Measurements from ENCODE around the gene HIRA.
"Not testable (repeated sequence)": the region's sequence is repeated elsewhere in the genome, so short reads cannot be mapped to it uniquely, and the experiment has no call there.

The HIRA gene

DNA sequence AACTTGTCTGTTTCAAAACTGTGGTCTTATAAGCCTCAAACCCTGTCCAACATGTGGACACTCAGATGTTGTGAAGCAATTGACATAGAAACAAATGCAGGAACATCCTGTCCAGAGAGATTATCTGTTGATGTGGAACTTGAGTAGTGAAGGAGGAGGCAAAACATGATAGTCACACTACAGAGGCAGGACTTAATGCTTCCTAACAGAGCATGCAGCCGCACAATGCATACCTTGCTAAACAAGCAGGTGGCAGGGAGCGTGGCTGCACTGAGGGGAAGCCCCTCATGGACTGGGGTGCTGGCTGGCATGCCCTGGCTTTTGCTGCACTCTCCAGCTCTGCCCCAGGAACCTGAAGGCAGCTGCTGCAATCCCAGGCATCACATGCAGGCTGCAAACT, 10.6 kb upstream of the HIRA start:
- peaks cover 71% of the 10 kb centered on the region for H3K79me2 ChIP-seq (ENCODE audit: low read length)

DNA sequence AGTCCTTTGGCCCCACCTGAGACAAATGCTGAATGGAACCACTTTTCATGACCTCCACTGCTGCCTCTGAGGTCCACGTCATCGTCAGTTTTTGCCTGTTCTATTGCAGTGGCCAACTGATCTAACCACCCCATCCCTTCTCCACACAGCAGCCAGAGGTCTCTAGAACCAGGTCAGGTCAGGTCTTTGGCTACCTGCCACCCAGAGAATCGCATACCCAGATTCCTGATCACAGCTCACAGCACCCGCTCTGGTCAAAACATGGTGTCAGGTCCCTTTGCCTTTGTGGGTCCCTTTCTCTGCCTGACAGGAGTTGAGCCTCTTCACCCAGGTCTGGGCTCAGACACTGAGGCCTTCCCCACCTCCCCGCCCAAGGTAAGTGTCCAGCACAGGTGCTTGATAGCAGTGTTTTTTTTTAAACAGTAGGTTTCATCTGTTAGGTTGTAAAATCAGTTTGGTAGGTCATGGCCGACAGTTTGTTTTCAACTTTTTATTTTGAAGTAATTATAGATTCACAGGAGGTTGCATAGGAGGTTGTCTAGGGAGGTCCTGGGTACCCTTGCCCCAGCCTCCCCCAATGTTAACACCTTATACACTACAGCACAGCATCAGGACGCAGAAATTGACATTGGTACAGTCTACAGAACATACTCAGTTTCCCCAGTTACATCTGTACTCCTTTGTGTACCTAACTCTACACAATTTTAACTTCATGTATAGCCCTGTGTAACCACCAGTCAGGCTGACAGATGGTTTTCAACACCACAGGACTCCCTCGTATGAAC, 9.1 kb upstream of the HIRA start:
- Histone ChIP-seq H4K20me1 (ENCODE audit: insufficient read depth, low read length) (no peaks in the 10 kb centered on the region), H3K9me3 (replicated peaks; ENCODE audit: insufficient read depth, low read length) (no peaks in the 10 kb centered on the region), H3K27ac (ENCODE audit: low read length) (no peak overlapping the region), H3K4me1 (ENCODE audit: low read length) (no peaks in the 10 kb centered on the region), H3K4me2 (ENCODE audit: low read depth, low read length) (no peak overlapping the region), H3K79me2 (ENCODE audit: low read length) (peaks cover 56% of the 10 kb centered on the region), H3K27me3 (replicated peaks; ENCODE audit: insufficient read depth, low read length) (no peaks in the 10 kb centered on the region), H3K4me3 (ENCODE audit: low read length) (no peak overlapping the region), H3K9ac (ENCODE audit: low read length) (no peak overlapping the region), H3F3A (ENCODE audit: insufficient read depth, low read length) (no peaks in the 10 kb centered on the region), H2AFZ (ENCODE audit: low read length) (no peak overlapping the region), H3K36me3 (replicated peaks; ENCODE audit: insufficient read depth, low read length) (no peaks in the 10 kb centered on the region), H3K9me2 (replicated peaks; ENCODE audit: insufficient read depth, low read length) (no peaks in the 10 kb centered on the region)
- DNase-seq, result no peak
- TF ChIP-seq EZH2 (optimal IDR thresholded peaks at IDR 0.05; ENCODE audit: low read depth, low read length) (no peak), EZH2phosphoT487 (IDR thresholded peaks at IDR 0.05; ENCODE audit: low read length) (no peak)
- TF ChIP-seq, protein P1, sequence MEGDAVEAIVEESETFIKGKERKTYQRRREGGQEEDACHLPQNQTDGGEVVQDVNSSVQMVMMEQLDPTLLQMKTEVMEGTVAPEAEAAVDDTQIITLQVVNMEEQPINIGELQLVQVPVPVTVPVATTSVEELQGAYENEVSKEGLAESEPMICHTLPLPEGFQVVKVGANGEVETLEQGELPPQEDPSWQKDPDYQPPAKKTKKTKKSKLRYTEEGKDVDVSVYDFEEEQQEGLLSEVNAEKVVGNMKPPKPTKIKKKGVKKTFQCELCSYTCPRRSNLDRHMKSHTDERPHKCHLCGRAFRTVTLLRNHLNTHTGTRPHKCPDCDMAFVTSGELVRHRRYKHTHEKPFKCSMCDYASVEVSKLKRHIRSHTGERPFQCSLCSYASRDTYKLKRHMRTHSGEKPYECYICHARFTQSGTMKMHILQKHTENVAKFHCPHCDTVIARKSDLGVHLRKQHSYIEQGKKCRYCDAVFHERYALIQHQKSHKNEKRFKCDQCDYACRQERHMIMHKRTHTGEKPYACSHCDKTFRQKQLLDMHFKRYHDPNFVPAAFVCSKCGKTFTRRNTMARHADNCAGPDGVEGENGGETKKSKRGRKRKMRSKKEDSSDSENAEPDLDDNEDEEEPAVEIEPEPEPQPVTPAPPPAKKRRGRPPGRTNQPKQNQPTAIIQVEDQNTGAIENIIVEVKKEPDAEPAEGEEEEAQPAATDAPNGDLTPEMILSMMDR (IDR thresholded peaks at IDR 0.05; ENCODE audit: low read length), result no peak

More for the DNA sequence above, 10.6 kb upstream of the HIRA start:
- no peaks in the 10 kb centered on the region for H3K9me3 ChIP-seq (replicated peaks; ENCODE audit: insufficient read depth, low read length)
- no peak for DNase-seq
- H3K4me2 ChIP-seq (ENCODE audit: low read depth, low read length), result no peak overlapping the region
- no peak overlapping the region for H3K27ac ChIP-seq (ENCODE audit: low read length)
- 0 out of 2 replicates have a peak, but pooled peaks cover 4% of the 10 kb centered on the region for H3F3A ChIP-seq (ENCODE audit: insufficient read depth, low read length)
- no peaks in the 10 kb centered on the region for H3K27me3 ChIP-seq (replicated peaks; ENCODE audit: insufficient read depth, low read length)
- no peak overlapping the region for H3K9ac ChIP-seq (ENCODE audit: low read length)
- no peak overlapping the region for H2AFZ ChIP-seq (ENCODE audit: low read length)
- H4K20me1 ChIP-seq (ENCODE audit: insufficient read depth, low read length), result no peaks in the 10 kb centered on the region
- peaks cover 5% of the 10 kb centered on the region for H3K4me1 ChIP-seq (ENCODE audit: low read length)
- no peak overlapping the region for H3K4me3 ChIP-seq (ENCODE audit: low read length)
- H3K9me2 ChIP-seq (replicated peaks; ENCODE audit: insufficient read depth, low read length), result no peaks in the 10 kb centered on the region
- TF ChIP-seq EZH2phosphoT487 (IDR thresholded peaks at IDR 0.05; ENCODE audit: low read length), result no peak
- TF ChIP-seq EZH2 (optimal IDR thresholded peaks at IDR 0.05; ENCODE audit: low read depth, low read length), result no peak
- TF ChIP-seq, protein P1 (IDR thresholded peaks at IDR 0.05; ENCODE audit: low read length), result no peak
- no peaks in the 10 kb centered on the region for H3K36me3 ChIP-seq (replicated peaks; ENCODE audit: insufficient read depth, low read length)

DNA sequence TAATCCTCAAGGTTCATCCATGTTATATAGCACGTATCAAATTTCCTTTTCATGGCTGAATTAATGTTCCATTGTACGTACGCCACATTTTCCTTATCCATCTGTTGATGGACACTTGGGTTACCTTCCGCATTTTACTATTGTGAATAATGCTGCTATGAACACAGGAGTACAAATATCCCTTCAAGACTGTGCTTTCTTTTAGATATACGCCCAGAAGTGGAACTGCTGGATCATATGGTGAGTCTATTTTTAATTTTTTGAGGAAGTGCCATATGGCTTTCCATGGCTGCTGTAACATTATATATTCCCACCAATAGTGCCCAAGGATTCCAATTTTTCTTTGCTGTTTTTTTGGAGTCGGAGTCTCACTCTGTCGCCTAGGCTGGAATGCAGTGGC, 6.8 kb upstream of the HIRA start:
- H3K36me3 ChIP-seq (replicated peaks; ENCODE audit: insufficient read depth, low read length), result no peaks in the 10 kb centered on the region
- no peak overlapping the region for H2AFZ ChIP-seq (ENCODE audit: low read length)
- H3K4me3 ChIP-seq (ENCODE audit: low read length), result no peak overlapping the region
- no peak overlapping the region for H3K4me2 ChIP-seq (ENCODE audit: low read depth, low read length)
- H3K9ac ChIP-seq (ENCODE audit: low read length), result no peak overlapping the region
- H3K9me3 ChIP-seq (replicated peaks; ENCODE audit: insufficient read depth, low read length), result no peaks in the 10 kb centered on the region
- no peaks in the 10 kb centered on the region for H3F3A ChIP-seq (ENCODE audit: insufficient read depth, low read length)
- no peaks in the 10 kb centered on the region for H3K9me2 ChIP-seq (replicated peaks; ENCODE audit: insufficient read depth, low read length)
- no peaks in the 10 kb centered on the region for H3K27me3 ChIP-seq (replicated peaks; ENCODE audit: insufficient read depth, low read length)
- no peak for DNase-seq
- H3K4me1 ChIP-seq (ENCODE audit: low read length), result 0 out of 2 replicates have a peak, but pooled peaks cover 3% of the 10 kb centered on the region
- no peak for TF ChIP-seq EZH2 (optimal IDR thresholded peaks at IDR 0.05; ENCODE audit: low read depth, low read length)
- TF ChIP-seq, protein P1 (IDR thresholded peaks at IDR 0.05; ENCODE audit: low read length), result no peak
- no peak for TF ChIP-seq EZH2phosphoT487 (IDR thresholded peaks at IDR 0.05; ENCODE audit: low read length)
- peaks cover 37% of the 10 kb centered on the region for H3K79me2 ChIP-seq (ENCODE audit: low read length)
- no peaks in the 10 kb centered on the region for H4K20me1 ChIP-seq (ENCODE audit: insufficient read depth, low read length)
- no peak overlapping the region for H3K27ac ChIP-seq (ENCODE audit: low read length)

DNA sequence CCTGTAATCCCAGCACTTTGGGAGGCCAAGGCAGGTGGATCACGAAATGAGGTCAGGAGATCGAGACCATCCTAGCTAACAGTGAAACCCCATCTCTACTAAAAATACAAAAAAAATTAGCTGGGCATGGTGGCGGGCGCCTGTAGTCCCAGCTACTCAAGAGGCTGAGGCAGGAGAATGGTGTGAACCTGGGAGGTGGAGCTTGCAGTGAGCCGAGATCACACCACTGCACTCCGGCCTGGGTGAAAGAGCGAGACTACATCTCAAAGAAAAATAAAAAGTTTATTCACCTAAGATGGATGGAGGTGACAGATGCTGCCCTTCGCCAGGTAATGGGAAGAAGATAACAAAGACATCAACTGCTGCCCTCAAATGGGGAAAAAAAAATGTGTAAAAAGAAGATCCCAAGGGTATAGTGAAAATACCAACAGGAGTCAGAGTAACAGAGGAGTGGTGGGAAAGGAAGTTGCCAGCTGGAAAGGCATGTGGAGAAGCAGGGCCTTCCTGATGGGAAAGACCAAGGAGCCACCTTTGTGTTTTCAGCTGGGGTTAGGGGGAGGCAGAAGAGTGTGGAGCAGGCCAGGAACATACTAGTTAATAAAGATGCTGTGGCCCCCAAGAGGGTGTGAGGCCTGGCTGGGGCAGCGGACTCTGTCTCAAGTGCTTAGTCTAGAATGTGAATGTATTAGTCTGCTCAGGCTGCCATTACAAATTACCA, 5.1 kb upstream of the HIRA start:
- H3K4me2 ChIP-seq (ENCODE audit: low read depth, low read length); H3K4me1 ChIP-seq (ENCODE audit: low read length); H3K4me3 ChIP-seq (ENCODE audit: low read length); H3K9me3 ChIP-seq (replicated peaks; ENCODE audit: insufficient read depth, low read length); H3K9me2 ChIP-seq (replicated peaks; ENCODE audit: insufficient read depth, low read length); H4K20me1 ChIP-seq (ENCODE audit: insufficient read depth, low read length); H3K27me3 ChIP-seq (replicated peaks; ENCODE audit: insufficient read depth, low read length); H3K27ac ChIP-seq (ENCODE audit: low read length); H3K9ac ChIP-seq (ENCODE audit: low read length); DNase-seq; H3K36me3 ChIP-seq (replicated peaks; ENCODE audit: insufficient read depth, low read length); H3F3A ChIP-seq (ENCODE audit: insufficient read depth, low read length); H2AFZ ChIP-seq (ENCODE audit: low read length): not testable (repeated sequence)
- H3K79me2 ChIP-seq (ENCODE audit: low read length), result peaks cover 29% of the 10 kb centered on the region
